ENCODE data around the gene GARNL3. TPM values are rescaled to one million over a fixed set of nuclear protein-coding genes. Genes with fewer than 3 reads are reported as not detected.

GARNL3 gene
- total RNA-seq, 1 experiment from 2014 or later: 11.8 TPM

DNA sequence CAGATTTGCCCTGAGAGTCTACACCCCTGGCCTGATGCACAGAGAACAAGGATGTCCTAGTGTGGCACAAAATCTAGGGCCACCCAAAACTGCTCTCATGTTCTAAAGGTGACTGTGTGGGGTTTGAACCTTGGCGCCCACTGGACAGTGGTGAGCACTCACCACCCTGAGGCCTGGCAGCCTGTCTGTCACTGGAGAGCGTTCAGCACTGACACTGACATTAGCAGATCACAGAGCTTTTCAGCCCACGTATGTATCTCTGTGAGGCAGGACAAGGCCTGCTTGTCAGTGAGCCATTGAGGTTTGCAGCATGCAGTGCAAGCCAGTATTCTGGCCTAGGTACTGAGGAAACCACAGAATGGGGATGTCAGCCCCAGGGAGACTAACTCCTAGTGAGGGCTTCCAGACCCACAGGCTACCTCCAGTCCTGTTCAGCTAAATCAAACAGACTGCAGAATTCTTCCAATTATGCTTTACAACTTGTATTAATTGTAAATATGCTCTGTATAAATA, 93.5 kb downstream of the GARNL3 start:
- Histone ChIP-seq H3K4me1 (peaks cover 12% of the 10 kb centered on the region), H3K9me3 (no peaks in the 10 kb centered on the region), H3K27me3 (replicated peaks; ENCODE audit: control insufficient read depth, insufficient read depth, low read length) (no peaks in the 10 kb centered on the region), H3K36me3 (ENCODE audit: control insufficient read depth, insufficient read depth, low read length) (no peaks in the 10 kb centered on the region), H3K4me3 (ENCODE audit: low read depth, low read length) (no peak overlapping the region)
- ChIA-PET POLR2A (interaction anchor here (0.7 kb wide), 1 partner anchor 63 kb away, joined by 3 read pairs; no protein-coding TSS in a partner anchor), CTCF (no interaction called here)
- no peaks in the 10 kb centered on the region for H3K9me3 Mint-ChIP-seq (ENCODE audit: unreplicated experiment)
- no peaks in the 10 kb centered on the region for H3K36me3 Mint-ChIP-seq (ENCODE audit: insufficient read depth, unreplicated experiment)
- TF ChIP-seq, protein P1, sequence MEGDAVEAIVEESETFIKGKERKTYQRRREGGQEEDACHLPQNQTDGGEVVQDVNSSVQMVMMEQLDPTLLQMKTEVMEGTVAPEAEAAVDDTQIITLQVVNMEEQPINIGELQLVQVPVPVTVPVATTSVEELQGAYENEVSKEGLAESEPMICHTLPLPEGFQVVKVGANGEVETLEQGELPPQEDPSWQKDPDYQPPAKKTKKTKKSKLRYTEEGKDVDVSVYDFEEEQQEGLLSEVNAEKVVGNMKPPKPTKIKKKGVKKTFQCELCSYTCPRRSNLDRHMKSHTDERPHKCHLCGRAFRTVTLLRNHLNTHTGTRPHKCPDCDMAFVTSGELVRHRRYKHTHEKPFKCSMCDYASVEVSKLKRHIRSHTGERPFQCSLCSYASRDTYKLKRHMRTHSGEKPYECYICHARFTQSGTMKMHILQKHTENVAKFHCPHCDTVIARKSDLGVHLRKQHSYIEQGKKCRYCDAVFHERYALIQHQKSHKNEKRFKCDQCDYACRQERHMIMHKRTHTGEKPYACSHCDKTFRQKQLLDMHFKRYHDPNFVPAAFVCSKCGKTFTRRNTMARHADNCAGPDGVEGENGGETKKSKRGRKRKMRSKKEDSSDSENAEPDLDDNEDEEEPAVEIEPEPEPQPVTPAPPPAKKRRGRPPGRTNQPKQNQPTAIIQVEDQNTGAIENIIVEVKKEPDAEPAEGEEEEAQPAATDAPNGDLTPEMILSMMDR (IDR thresholded peaks at IDR 0.05; ENCODE audit: insufficient read depth in 1 of 2, low read depth in 1 of 2, low read length in 1 of 2, severe bottlenecking in 1 of 2, unreplicated experiment in 1 of 2): no peak
- DNase-seq: no peak
- intact Hi-C loops (cut with micrococcal nuclease; ENCODE audit: unreplicated experiment): no loop called here
- H3K4me3 Mint-ChIP-seq (ENCODE audit: unreplicated experiment): no peak overlapping the region
- no peak overlapping the region for H3K27ac Mint-ChIP-seq (ENCODE audit: unreplicated experiment)
- BruUV-seq (replicated peaks): no TSS peak
- H3K27me3 Mint-ChIP-seq (ENCODE audit: insufficient read depth, unreplicated experiment): no peaks in the 10 kb centered on the region
- H3K4me1 Mint-ChIP-seq (ENCODE audit: low read depth, unreplicated experiment): peaks cover 22% of the 10 kb centered on the region

DNA sequence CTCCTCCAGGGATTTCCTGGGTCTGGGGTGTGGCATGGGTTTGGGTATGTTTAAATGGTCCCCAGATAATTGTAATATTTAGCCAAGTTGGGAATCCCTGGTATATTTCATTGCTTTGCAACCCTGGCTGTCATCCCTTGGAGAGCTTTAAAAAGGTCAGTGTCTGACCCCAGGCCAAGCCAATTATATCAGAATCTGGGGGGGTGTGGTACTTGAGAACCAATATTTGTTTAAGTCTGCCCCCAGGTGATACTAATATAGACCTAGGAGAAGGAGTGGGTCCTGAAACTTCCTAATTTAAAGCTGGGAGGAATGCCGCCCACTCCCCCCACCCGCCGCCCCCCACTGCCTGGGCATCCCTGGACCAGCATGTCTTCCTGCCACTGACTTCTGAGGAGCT, 94.2 kb downstream of the GARNL3 start:
- no peak overlapping the region for H3K4me3 Mint-ChIP-seq (ENCODE audit: unreplicated experiment)
- ChIA-PET POLR2A (no interaction called here), CTCF (no interaction called here)
- H3K9me3 Mint-ChIP-seq (ENCODE audit: unreplicated experiment): no peaks in the 10 kb centered on the region
- no peak for DNase-seq
- no TSS peak for BruUV-seq (replicated peaks)
- TF ChIP-seq, protein P1 (IDR thresholded peaks at IDR 0.05; ENCODE audit: insufficient read depth in 1 of 2, low read depth in 1 of 2, low read length in 1 of 2, severe bottlenecking in 1 of 2, unreplicated experiment in 1 of 2): no peak
- H3K9me3 ChIP-seq: no peaks in the 10 kb centered on the region
- H3K27me3 ChIP-seq (replicated peaks; ENCODE audit: control insufficient read depth, insufficient read depth, low read length): no peaks in the 10 kb centered on the region
- intact Hi-C loops (cut with micrococcal nuclease; ENCODE audit: unreplicated experiment): no loop called here
- peaks cover 12% of the 10 kb centered on the region for H3K4me1 ChIP-seq
- H3K27ac Mint-ChIP-seq (ENCODE audit: unreplicated experiment): no peak overlapping the region
- no peaks in the 10 kb centered on the region for H3K36me3 Mint-ChIP-seq (ENCODE audit: insufficient read depth, unreplicated experiment)
- H3K4me1 Mint-ChIP-seq (ENCODE audit: low read depth, unreplicated experiment): peaks cover 28% of the 10 kb centered on the region
- no peaks in the 10 kb centered on the region for H3K27me3 Mint-ChIP-seq (ENCODE audit: insufficient read depth, unreplicated experiment)
- no peaks in the 10 kb centered on the region for H3K36me3 ChIP-seq (ENCODE audit: control insufficient read depth, insufficient read depth, low read length)
- no peak overlapping the region for H3K4me3 ChIP-seq (ENCODE audit: low read depth, low read length)

DNA sequence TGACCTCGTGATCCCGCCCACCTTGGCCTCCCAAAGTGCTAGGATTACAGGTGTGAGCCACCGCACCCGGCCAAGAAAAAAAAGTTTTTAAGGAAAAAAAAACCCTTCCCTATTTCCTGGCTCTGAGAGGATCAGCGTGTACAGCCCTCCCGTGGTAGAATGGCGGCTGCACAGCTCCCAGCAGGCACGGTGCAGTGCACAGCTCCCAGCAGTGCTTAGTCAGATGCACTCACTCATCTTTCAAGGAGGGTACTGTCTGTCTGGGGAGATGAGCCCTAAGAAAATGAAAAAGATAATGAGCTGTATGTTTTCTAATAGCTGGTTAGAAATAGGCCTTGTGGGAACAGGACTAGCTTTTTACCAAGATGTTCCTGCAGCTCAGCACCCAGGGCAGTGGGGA, 95.7 kb downstream of the GARNL3 start:
- ChIA-PET POLR2A (interaction anchor here (1.9 kb wide), 1 partner anchor 37 kb away, joined by 17 read pairs; the partner anchor contains the start of gene SLC2A8), CTCF (interaction anchor here (0.6 to 1.9 kb wide), 10 partner anchors 28 to 575 kb away, joined by 3 to 54 read pairs (median 6); partner anchors contain the start of genes LRSAM1, RPL12 and SLC2A8)
- Mint-ChIP-seq H3K36me3 (ENCODE audit: insufficient read depth, unreplicated experiment) (no peaks in the 10 kb centered on the region), H3K4me1 (ENCODE audit: low read depth, unreplicated experiment) (peaks cover 24% of the 10 kb centered on the region), H3K9me3 (ENCODE audit: unreplicated experiment) (no peaks in the 10 kb centered on the region), H3K27ac (ENCODE audit: unreplicated experiment) (no peak overlapping the region), H3K4me3 (ENCODE audit: unreplicated experiment) (no peak overlapping the region), H3K27me3 (ENCODE audit: insufficient read depth, unreplicated experiment) (no peaks in the 10 kb centered on the region)
- H3K9me3 ChIP-seq: no peaks in the 10 kb centered on the region
- no TSS peak for BruUV-seq (replicated peaks)
- intact Hi-C loops (cut with micrococcal nuclease; ENCODE audit: unreplicated experiment): loop anchor here (2.0 kb wide), 2 partner anchors 47 to 65 kb away; partner anchors contain the start of gene ZNF79
- H3K4me1 ChIP-seq: peaks cover 12% of the 10 kb centered on the region
- no peaks in the 10 kb centered on the region for H3K36me3 ChIP-seq (ENCODE audit: control insufficient read depth, insufficient read depth, low read length)
- H3K27me3 ChIP-seq (replicated peaks; ENCODE audit: control insufficient read depth, insufficient read depth, low read length): no peaks in the 10 kb centered on the region
- no peak overlapping the region for H3K4me3 ChIP-seq (ENCODE audit: low read depth, low read length)
- TF ChIP-seq, protein P1 (IDR thresholded peaks at IDR 0.05; ENCODE audit: insufficient read depth in 1 of 2, low read depth in 1 of 2, low read length in 1 of 2, severe bottlenecking in 1 of 2, unreplicated experiment in 1 of 2): no peak
- DNase-seq: no peak
